Spleen (tissue), 11 donors: ENCODE data around the gene NLRP3. TPM values are rescaled to one million over a fixed set of nuclear protein-coding genes. Genes with fewer than 3 reads are reported as not detected.

Source experiments
- DNase-seq: peaks from one replicate; pipeline ENCODE4 v3.0.0-alpha.2; 2020
- H3K27ac ChIP-seq, 8 donors: fragments of 200-600 bp; sonication (generic) in 7 of 8; 1 replicate in 4 of 8; 2 replicates in 4 of 8; pipeline versions ENCODE4 v1.5.0 to v1.8.0; 2016 to 2021; ENCODE audit warnings: inconsistent platforms in 4 of 8, mild to moderate bottlenecking in 4 of 8, moderate library complexity in 1 of 8
- H3K27me3 ChIP-seq, 7 donors: fragments of 200-600 bp; sonication (generic) in 6 of 7; replicated peaks in 1 of 7; 1 replicate in 4 of 7; 2 replicates in 3 of 7; pipeline versions ENCODE4 v1.5.0 to v1.8.0; 2016 to 2021; ENCODE audit warnings: inconsistent platforms in 3 of 7, mild to moderate bottlenecking in 1 of 7
- H3K36me3 ChIP-seq, 6 donors: fragments of 200-600 bp; sonication (generic) in 5 of 6; 1 replicate in 4 of 6; 2 replicates in 2 of 6; pipeline versions ENCODE4 v1.5.0 to v1.8.0; 2016 to 2021; ENCODE audit warnings: inconsistent platforms in 2 of 6
- H3K4me1 ChIP-seq, 6 donors: fragments of 200-600 bp; sonication (generic) in 5 of 6; 1 replicate in 3 of 6; 2 replicates in 3 of 6; pipeline versions ENCODE4 v1.5.0 to v1.8.0; 2016 to 2021; ENCODE audit warnings: inconsistent platforms in 3 of 6
- H3K4me3 ChIP-seq, 8 donors: fragments of 200-600 bp; sonication (generic) in 7 of 8; 1 replicate in 4 of 8; 2 replicates in 4 of 8; pipeline versions ENCODE4 v1.5.0 to v1.8.0; 2016 to 2021; ENCODE audit warnings: inconsistent platforms in 4 of 8, mild to moderate bottlenecking in 4 of 8, moderate library complexity in 2 of 8
- H3K9me3 ChIP-seq, 8 donors: fragments of 200-600 bp; sonication (generic) in 7 of 8; 1 replicate in 4 of 8; 2 replicates in 4 of 8; pipeline versions ENCODE4 v1.5.0 to v1.8.0; 2016 to 2021; ENCODE audit warnings: inconsistent platforms in 4 of 8
- POLR2A ChIP-seq, 3 donors: fragments of 450-650 bp; IDR thresholded peaks; one replicate each; pipeline ENCODE4 v1.5.1; 2017; ENCODE audit warnings: antibody characterized with exemption in 3 of 3, mild to moderate bottlenecking in 1 of 3
- POLR2AphosphoS5 ChIP-seq, 3 donors: sonication (generic); formaldehyde crosslinking; IDR thresholded peaks; one replicate each; pipeline ENCODE4 v1.5.1; 2017; ENCODE audit warnings: antibody characterized with exemption in 3 of 3
- WGBS, 5 donors: extraction: QIAGEN DNeasy Blood & Tissue Kit in 3 of 5; methylation state at CpG; one replicate each; pipeline versions ENCODE4 v1.1.5 to v1.1.7; 2013 to 2018; 5-methylcytosine and 5-hydroxymethylcytosine counted together
- intact Hi-C: fragments of 100-400 bp; cut with DNase I; formaldehyde crosslinking; loops from one replicate; pipeline ENCODE4 v1.15.0; 2023; ENCODE audit warnings: low total_unique reads
- polyA plus RNA-seq, 3 donors: library from polyadenylated mRNA; stranded (reverse); fragments of 200-250 nt; gene quantifications; one replicate each; pipeline ENCODE4 v1.2.1, GENCODE V29; 2013
- total RNA-seq, 7 donors: library from RNA; depleted of rRNA in 3 of 7; stranded (reverse); fragments of >200 nt in 3 of 7; fragmentation: NEBNext Ultra II Directional in 4 of 7; extraction: Animal tissue kit (Norgen Biotek cat#: 25700) in 4 of 7; gene quantifications; one replicate each; pipeline versions ENCODE4 v1.1.0 to v1.2.1, GENCODE V29; 2016 to 2021
- TF ChIP-seq, protein P1 (sequence below), 11 experiments: fragments of 200-600 bp in 7 of 11; fragments of 450-650 bp in 4 of 11; sonication (generic) in 4 of 11; IDR thresholded peaks in 8 of 11; conservative IDR thresholded peaks in 3 of 11; 1 replicate in 7 of 11; 2 replicates in 4 of 11; pipeline versions ENCODE4 v1.4.0 to v1.8.0; 2016 to 2021; ENCODE audit warnings: antibody characterized with exemption in 11 of 11, inconsistent platforms in 4 of 11, mild to moderate bottlenecking in 1 of 11
- donor health status: healthy with polysubstance abuse.
- donor health status: DM: no; HTN: no; CAD: no; lungs with moderate emphysema.
- donor health status: DM: no; HTN: no; CAD: no.
- donor health status: Bipolar disorder and iron deficiency.
- donor health status: healthy.
- donor health status: DM: no; HTN: no; CAD: no.
- donor health status: DM: yes; HTN: yes; CAD: no.

NLRP3 gene
- total and polyA plus RNA-seq, 10 donors, result 1.2 to 17.0 (median 9.1) TPM

DNA sequence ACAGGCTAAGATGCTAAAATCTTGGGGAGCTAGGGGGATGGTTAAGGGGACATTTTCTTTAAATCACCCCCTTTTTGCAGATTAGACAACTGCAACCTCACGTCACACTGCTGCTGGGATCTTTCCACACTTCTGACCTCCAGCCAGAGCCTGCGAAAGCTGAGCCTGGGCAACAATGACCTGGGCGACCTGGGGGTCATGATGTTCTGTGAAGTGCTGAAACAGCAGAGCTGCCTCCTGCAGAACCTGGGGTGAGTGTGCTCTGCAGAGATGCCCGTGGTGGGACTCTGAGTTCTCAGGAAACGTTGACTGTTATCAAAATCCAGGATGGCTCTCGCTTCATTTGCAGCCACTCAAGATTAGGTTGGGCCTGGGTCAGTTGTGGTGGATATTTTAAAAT lies 28.6 kb downstream of the NLRP3 start:
- H3K27ac ChIP-seq, result peak overlapping the region in 1 of 8 donors; percentile 87
- intact Hi-C loops, result no loop called here
- 83 to 93% (median 85%) methylated on average over 3 to 6 of the region's 6 CpGs for WGBS, 5 donors
- H3K36me3 ChIP-seq, result peaks cover 0 to 46% (median 0%) of the 10 kb centered on the region in 6 donors
- no peak for DNase-seq
- H3K4me3 ChIP-seq, result no peak overlapping the region
- no peaks in the 10 kb centered on the region for H3K27me3 ChIP-seq
- peaks cover 0 to 38% (median 8%) of the 10 kb centered on the region in 6 donors for H3K4me1 ChIP-seq
- no peaks in the 10 kb centered on the region for H3K9me3 ChIP-seq
- TF ChIP-seq POLR2AphosphoS5 (IDR thresholded peaks at IDR 0.05) (no peak), POLR2A (IDR thresholded peaks at IDR 0.05) (no peak)
- TF ChIP-seq, protein P1, sequence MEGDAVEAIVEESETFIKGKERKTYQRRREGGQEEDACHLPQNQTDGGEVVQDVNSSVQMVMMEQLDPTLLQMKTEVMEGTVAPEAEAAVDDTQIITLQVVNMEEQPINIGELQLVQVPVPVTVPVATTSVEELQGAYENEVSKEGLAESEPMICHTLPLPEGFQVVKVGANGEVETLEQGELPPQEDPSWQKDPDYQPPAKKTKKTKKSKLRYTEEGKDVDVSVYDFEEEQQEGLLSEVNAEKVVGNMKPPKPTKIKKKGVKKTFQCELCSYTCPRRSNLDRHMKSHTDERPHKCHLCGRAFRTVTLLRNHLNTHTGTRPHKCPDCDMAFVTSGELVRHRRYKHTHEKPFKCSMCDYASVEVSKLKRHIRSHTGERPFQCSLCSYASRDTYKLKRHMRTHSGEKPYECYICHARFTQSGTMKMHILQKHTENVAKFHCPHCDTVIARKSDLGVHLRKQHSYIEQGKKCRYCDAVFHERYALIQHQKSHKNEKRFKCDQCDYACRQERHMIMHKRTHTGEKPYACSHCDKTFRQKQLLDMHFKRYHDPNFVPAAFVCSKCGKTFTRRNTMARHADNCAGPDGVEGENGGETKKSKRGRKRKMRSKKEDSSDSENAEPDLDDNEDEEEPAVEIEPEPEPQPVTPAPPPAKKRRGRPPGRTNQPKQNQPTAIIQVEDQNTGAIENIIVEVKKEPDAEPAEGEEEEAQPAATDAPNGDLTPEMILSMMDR (IDR thresholded peaks at IDR 0.05 in 8 of 11, conservative IDR thresholded peaks at IDR 0.05 in 3 of 11), result no peak

DNA sequence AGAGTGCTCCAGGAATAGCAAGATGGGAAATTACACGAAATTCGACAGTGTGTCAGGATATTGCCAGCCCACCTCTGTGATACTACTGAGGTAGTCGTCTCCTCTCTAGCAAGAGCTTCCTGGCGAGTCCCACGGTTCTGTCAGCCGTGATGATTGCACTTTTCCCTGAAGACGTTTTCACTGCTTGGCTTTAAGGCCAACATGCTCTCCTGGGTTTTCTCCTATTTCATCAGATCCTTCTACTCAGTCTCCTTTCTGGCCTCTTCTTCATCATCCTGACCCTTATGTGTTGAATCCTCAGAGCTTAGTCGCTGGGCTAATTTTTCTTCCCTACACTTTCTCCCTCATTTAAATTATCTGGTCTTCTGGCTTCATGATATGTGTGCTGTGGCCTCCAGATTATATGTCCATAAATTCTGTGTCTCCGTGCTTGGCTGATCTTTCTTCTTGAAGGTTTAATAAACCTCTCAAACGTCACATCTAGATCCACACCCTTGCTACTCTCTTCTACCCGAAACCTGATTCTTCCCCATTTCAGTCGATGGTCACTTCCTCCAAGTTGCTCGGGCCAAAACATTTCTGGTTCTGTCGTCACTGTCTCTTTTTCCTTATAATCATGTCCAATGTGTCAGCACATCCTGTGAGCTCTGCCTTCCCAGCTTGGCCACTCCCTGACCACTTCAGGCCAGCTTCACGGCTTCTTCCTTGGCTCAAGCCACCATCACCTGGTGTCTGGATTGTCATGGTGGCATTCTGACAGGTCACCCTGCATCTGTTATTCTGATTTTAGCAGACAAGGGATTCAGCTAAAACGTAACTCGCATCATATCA lies 29.8 kb downstream of the NLRP3 start:
- TF ChIP-seq POLR2A (IDR thresholded peaks at IDR 0.05) (no peak), POLR2AphosphoS5 (IDR thresholded peaks at IDR 0.05) (peak in 1 of 3 donors; percentile 64)
- TF ChIP-seq, protein P1 (IDR thresholded peaks at IDR 0.05 in 8 of 11, conservative IDR thresholded peaks at IDR 0.05 in 3 of 11), result no peak
- Histone ChIP-seq H3K9me3 (no peaks in the 10 kb centered on the region), H3K27me3 (no peaks in the 10 kb centered on the region), H3K4me1 (peaks cover 0 to 26% (median 2%) of the 10 kb centered on the region in 6 donors), H3K36me3 (peaks cover 0 to 46% (median 0%) of the 10 kb centered on the region in 6 donors), H3K4me3 (peak overlapping the region in 1 of 8 donors; percentile 21), H3K27ac (peak overlapping the region in 7 of 8 donors; percentile 4 to 87 (median 72))
- intact Hi-C loops, result no loop called here
- 61 to 80% (median 68%) methylated on average over 17 of the region's 17 CpGs for WGBS, 5 donors
- DNase-seq, result peak; percentile 82

GRCh38 chr1:247447162-247447909 lies 31.4 kb downstream of the NLRP3 start:
- peak overlapping the region in 6 of 8 donors; percentile 6 to 62 (median 31) for H3K4me3 ChIP-seq
- H3K4me1 ChIP-seq, result peaks cover 0 to 12% (median 1%) of the 10 kb centered on the region in 6 donors
- H3K36me3 ChIP-seq, result peaks cover 0 to 52% (median 0%) of the 10 kb centered on the region in 6 donors
- H3K27me3 ChIP-seq, result no peaks in the 10 kb centered on the region
- 87 to 91% (median 89%) methylated on average over 7 of the region's 7 CpGs for WGBS, 5 donors
- intact Hi-C loops, result no loop called here
- H3K9me3 ChIP-seq, result no peaks in the 10 kb centered on the region
- TF ChIP-seq, protein P1 (IDR thresholded peaks at IDR 0.05 in 8 of 11, conservative IDR thresholded peaks at IDR 0.05 in 3 of 11), result no peak
- TF ChIP-seq POLR2AphosphoS5 (IDR thresholded peaks at IDR 0.05), result no peak
- no peak for TF ChIP-seq POLR2A (IDR thresholded peaks at IDR 0.05)
- no peak for DNase-seq
- H3K27ac ChIP-seq, result peak overlapping the region in 2 of 8 donors; percentile 86 to 87
